ENCODE measurements around the gene MRTFB. TPM values are rescaled to one million over a fixed set of nuclear protein-coding genes. Genes with fewer than 3 reads are reported as not detected.

The MRTFB gene
- total RNA-seq, 1 experiment from 2014 or later = 67.3 TPM

GRCh38 chr16:14087181-14087580, 16.1 kb downstream of the MRTFB start:
- Mint-ChIP-seq H3K27ac (ENCODE audit: unreplicated experiment) (no peak overlapping the region), H3K4me1 (ENCODE audit: low read depth, unreplicated experiment) (peaks cover 27% of the 10 kb centered on the region), H3K36me3 (ENCODE audit: insufficient read depth, unreplicated experiment) (peaks cover 11% of the 10 kb centered on the region), H3K9me3 (ENCODE audit: low read depth, unreplicated experiment) (no peaks in the 10 kb centered on the region), H3K4me3 (ENCODE audit: low read depth, unreplicated experiment) (no peak overlapping the region), H3K27me3 (ENCODE audit: unreplicated experiment) (no peaks in the 10 kb centered on the region)
- DNase-seq = no peak
- no peak for TF ChIP-seq CTCF (IDR thresholded peaks at IDR 0.05; ENCODE audit: unreplicated experiment)
- intact Hi-C loops (cut with micrococcal nuclease; ENCODE audit: unreplicated experiment) = loop anchor here (5.0 kb wide), 1 partner anchor 135 kb away; no protein-coding TSS in a partner anchor
- no TSS peak for BruUV-seq (replicated peaks)
- CTCF ChIA-PET = interaction anchor here (0.9 kb wide), 1 partner anchor 10 kb away, joined by 3 read pairs; no protein-coding TSS in a partner anchor

- Mint-ChIP-seq H3K9me3 (ENCODE audit: low read depth, unreplicated experiment) (no peaks in the 10 kb centered on the region), H3K27me3 (ENCODE audit: unreplicated experiment) (no peaks in the 10 kb centered on the region), H3K4me1 (ENCODE audit: low read depth, unreplicated experiment) (peaks cover 27% of the 10 kb centered on the region), H3K36me3 (ENCODE audit: insufficient read depth, unreplicated experiment) (peaks cover 11% of the 10 kb centered on the region), H3K4me3 (ENCODE audit: low read depth, unreplicated experiment) (no peak overlapping the region), H3K27ac (ENCODE audit: unreplicated experiment) (peak overlapping the region; percentile 52)
- TF ChIP-seq CTCF (IDR thresholded peaks at IDR 0.05; ENCODE audit: unreplicated experiment) = no peak
- BruUV-seq (replicated peaks) = no TSS peak
- CTCF ChIA-PET = interaction anchor here (0.9 kb wide), 1 partner anchor 10 kb away, joined by 3 read pairs; no protein-coding TSS in a partner anchor
- intact Hi-C loops (cut with micrococcal nuclease; ENCODE audit: unreplicated experiment) = loop anchor here (5.0 kb wide), 1 partner anchor 135 kb away; no protein-coding TSS in a partner anchor
- no peak for DNase-seq
These were observed 16.6 kb downstream of the MRTFB start for GRCh38 chr16:14087590-14088154.

GRCh38 chr16:14088155-14088753, 17.1 kb downstream of the MRTFB start:
- no peak for DNase-seq
- Mint-ChIP-seq H3K9me3 (ENCODE audit: low read depth, unreplicated experiment) (no peaks in the 10 kb centered on the region), H3K27ac (ENCODE audit: unreplicated experiment) (peak overlapping the region; percentile 52), H3K27me3 (ENCODE audit: unreplicated experiment) (no peaks in the 10 kb centered on the region), H3K4me3 (ENCODE audit: low read depth, unreplicated experiment) (no peak overlapping the region), H3K36me3 (ENCODE audit: insufficient read depth, unreplicated experiment) (peaks cover 11% of the 10 kb centered on the region), H3K4me1 (ENCODE audit: low read depth, unreplicated experiment) (peaks cover 27% of the 10 kb centered on the region)
- no TSS peak for BruUV-seq (replicated peaks)
- CTCF ChIA-PET = no interaction called here
- intact Hi-C loops (cut with micrococcal nuclease; ENCODE audit: unreplicated experiment) = loop anchor here (5.0 kb wide), 1 partner anchor 136 kb away; no protein-coding TSS in a partner anchor
- TF ChIP-seq CTCF (IDR thresholded peaks at IDR 0.05; ENCODE audit: unreplicated experiment) = no peak

GRCh38 chr16:14089283-14089823, 18.2 kb downstream of the MRTFB start:
- peak overlapping the region; percentile 3 for H3K27ac Mint-ChIP-seq (ENCODE audit: unreplicated experiment)
- intact Hi-C loops (cut with micrococcal nuclease; ENCODE audit: unreplicated experiment) = loop anchor here (5.0 kb wide), 1 partner anchor 137 kb away; no protein-coding TSS in a partner anchor
- no peaks in the 10 kb centered on the region for H3K9me3 Mint-ChIP-seq (ENCODE audit: low read depth, unreplicated experiment)
- CTCF ChIA-PET = no interaction called here
- H3K4me3 Mint-ChIP-seq (ENCODE audit: low read depth, unreplicated experiment) = no peak overlapping the region
- H3K36me3 Mint-ChIP-seq (ENCODE audit: insufficient read depth, unreplicated experiment) = peaks cover 5% of the 10 kb centered on the region
- no peak for TF ChIP-seq CTCF (IDR thresholded peaks at IDR 0.05; ENCODE audit: unreplicated experiment)
- no peak for DNase-seq
- H3K4me1 Mint-ChIP-seq (ENCODE audit: low read depth, unreplicated experiment) = peaks cover 27% of the 10 kb centered on the region
- H3K27me3 Mint-ChIP-seq (ENCODE audit: unreplicated experiment) = no peaks in the 10 kb centered on the region
- BruUV-seq (replicated peaks) = no TSS peak
